Hematopoietic multipotent progenitor cell (in vitro differentiated cells): Measurements from ENCODE around the gene GNPNAT1. TPM values are rescaled to one million over a fixed set of nuclear protein-coding genes. Genes with fewer than 3 reads are reported as not detected.
A peak's percentile ranks its signal among the peaks of the same experiment; 100 is the strongest.

ENCODE experiments used
- DNase-seq, 3 donors: peaks; one replicate each; pipeline ENCODE4 v3.0.0-alpha.2; 2011 to 2015; ENCODE audit warnings: low read depth in 2 of 3, low spot score in 2 of 3
- total RNA-seq: library from RNA; depleted of rRNA; stranded (reverse); fragments of >200 nt; gene quantifications from one replicate; pipeline ENCODE4 v1.2.3, GENCODE V29; 2012

The GNPNAT1 gene
- total RNA-seq = 5.4 TPM

- DNase-seq = peak; percentile 79 to 92 (median 88)
Observed at GRCh38 chr14:52791223-52792096, at the start of gene GNPNAT1. TSS of gene GNPNAT1 (minus strand) at chr14:52791607. CDS start at chr14:52784650, 6,957 bp downstream.

GRCh38 chr14:52840877-52841276, 49.5 kb upstream of the GNPNAT1 start:
- no peak for DNase-seq

GRCh38 chr14:52837451-52837850, 46.0 kb upstream of the GNPNAT1 start:
- DNase-seq = no peak

- no peak for DNase-seq
Observed at GRCh38 chr14:52836063-52836462, 44.7 kb upstream of the GNPNAT1 start.

- no peak for DNase-seq
Observed at GRCh38 chr14:52835122-52835903, 43.9 kb upstream of the GNPNAT1 start.

- DNase-seq = no peak
Observed at GRCh38 chr14:52834440-52834842, 43.0 kb upstream of the GNPNAT1 start.

- no peak for DNase-seq
Observed at GRCh38 chr14:52833891-52834290, 42.5 kb upstream of the GNPNAT1 start.

- DNase-seq = no peak
Observed at GRCh38 chr14:52829527-52830185, 38.2 kb upstream of the GNPNAT1 start.

GRCh38 chr14:52827426-52827825, 36.0 kb upstream of the GNPNAT1 start:
- no peak for DNase-seq

- DNase-seq = no peak
Observed at GRCh38 chr14:52825085-52825484, 33.7 kb upstream of the GNPNAT1 start.

GRCh38 chr14:52824462-52824861, 33.1 kb upstream of the GNPNAT1 start:
- no peak for DNase-seq

GRCh38 chr14:52821805-52822250, 30.4 kb upstream of the GNPNAT1 start:
- no peak for DNase-seq

- DNase-seq = no peak
Observed at GRCh38 chr14:52808101-52808500, 16.7 kb upstream of the GNPNAT1 start.

- DNase-seq = no peak
Observed at GRCh38 chr14:52806115-52806514, 14.7 kb upstream of the GNPNAT1 start.

- DNase-seq = no peak
Observed at GRCh38 chr14:52802597-52802996, 11.2 kb upstream of the GNPNAT1 start.

GRCh38 chr14:52801014-52801712, 9.8 kb upstream of the GNPNAT1 start:
- peak in 2 of 3 donors; percentile 86 to 95 for DNase-seq

GRCh38 chr14:52798826-52799225, 7.4 kb upstream of the GNPNAT1 start:
- no peak for DNase-seq

GRCh38 chr14:52797653-52798052, 6.2 kb upstream of the GNPNAT1 start:
- no peak for DNase-seq

GRCh38 chr14:52793061-52793460, 1.7 kb upstream of the GNPNAT1 start:
- no peak for DNase-seq

- DNase-seq = no peak
Observed at GRCh38 chr14:52792097-52792415, 649 bp upstream of the GNPNAT1 start.

GRCh38 chr14:52790756-52791222, 618 bp downstream of the GNPNAT1 start:
- no peak for DNase-seq
